Putamen (tissue), 1 donor: ENCODE results near the gene WNT16.
"Not testable (repeated sequence)": the region's sequence is repeated elsewhere in the genome, so short reads cannot be mapped to it uniquely, and the experiment has no call there.

Source experiments
- DNase-seq: peaks from one replicate; pipeline ENCODE4 v3.0.0-alpha.2; 2016; ENCODE audit warnings: low spot score

The WNT16 gene, protein sequence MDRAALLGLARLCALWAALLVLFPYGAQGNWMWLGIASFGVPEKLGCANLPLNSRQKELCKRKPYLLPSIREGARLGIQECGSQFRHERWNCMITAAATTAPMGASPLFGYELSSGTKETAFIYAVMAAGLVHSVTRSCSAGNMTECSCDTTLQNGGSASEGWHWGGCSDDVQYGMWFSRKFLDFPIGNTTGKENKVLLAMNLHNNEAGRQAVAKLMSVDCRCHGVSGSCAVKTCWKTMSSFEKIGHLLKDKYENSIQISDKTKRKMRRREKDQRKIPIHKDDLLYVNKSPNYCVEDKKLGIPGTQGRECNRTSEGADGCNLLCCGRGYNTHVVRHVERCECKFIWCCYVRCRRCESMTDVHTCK

DNA sequence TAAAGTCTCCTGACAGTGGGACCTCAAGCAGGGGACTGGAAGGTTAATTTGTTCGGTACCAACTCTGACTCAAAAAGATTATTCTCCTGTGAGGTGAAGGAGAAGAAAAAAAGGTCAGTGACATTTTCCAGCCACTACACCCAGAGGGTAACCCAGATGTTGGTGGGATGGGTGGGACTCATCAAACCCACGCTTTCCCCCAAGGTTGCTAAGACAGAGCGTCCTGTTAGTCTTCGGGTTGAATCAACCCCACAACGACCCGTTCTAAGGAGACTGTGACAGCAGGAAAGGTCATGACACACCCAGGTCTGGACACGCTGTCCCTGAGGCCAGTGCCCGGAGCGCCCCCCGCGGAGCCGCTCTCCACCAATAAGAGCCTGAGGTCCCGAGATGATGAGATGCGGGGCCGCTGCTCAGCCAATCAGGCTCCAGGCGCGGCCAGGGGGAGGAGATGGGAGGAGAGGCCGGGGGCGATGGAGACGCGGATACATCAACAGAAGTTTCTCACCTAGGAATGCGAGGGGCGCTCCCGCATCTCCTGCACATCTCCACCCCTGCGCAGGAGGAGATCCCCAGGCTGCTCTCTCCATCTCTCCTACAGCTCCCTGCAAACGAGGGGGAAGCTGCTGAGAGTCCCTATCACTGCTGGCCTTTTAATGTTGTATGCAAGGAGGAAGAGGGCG, at the start of gene WNT16:
TSS of gene WNT16 (plus strand) at position 493 of the 683 bp plus-strand sequence. CDS start 293 bp downstream, outside the sequence.
- DNase-seq, result peak; percentile 53

DNA sequence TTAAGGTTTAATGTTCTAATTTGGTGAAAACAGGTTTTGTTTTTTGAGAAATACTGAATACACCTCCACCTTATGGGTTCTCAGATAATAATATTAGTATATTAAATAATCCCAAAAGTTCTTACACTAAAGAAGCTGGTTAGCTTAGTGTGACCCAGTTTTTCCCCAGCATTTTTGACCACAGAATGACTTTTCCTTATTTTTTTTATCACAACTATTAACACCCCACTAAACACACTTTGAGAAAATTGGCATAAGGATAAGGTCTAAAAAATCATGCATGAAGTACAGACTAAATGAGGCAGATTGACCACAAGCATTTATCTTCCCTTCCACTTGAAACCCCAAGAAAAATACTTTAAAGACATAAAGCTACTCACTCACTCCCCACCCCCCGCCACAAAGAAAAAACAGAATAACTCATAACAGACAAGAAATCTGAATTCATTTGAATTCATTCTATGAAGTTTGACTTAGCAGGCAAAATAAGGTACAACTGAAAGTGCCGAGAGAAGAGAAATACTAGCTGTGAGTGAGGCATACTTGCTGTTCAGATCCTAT, 49.7 kb upstream of the WNT16 start:
- DNase-seq, result no peak

DNA sequence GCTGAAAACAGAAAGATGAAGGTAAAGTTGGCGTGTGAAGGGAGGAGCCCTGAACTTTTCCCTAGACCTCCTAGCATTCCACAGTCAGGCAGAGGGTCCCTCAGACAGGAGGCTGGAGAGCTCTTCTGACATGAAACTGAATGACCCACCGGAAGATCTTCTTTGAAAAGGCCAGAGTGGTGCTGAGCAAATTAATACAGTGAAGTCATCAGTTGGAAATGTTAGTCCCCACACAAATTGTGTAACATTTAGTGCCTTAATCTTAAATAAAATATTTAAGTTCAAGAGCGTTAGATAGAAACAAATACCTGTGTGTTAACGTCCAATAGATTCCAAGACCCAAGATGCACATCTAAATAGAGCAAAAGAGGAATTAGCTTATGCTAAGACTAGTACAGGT, 49.0 kb upstream of the WNT16 start:
- DNase-seq, result no peak

DNA sequence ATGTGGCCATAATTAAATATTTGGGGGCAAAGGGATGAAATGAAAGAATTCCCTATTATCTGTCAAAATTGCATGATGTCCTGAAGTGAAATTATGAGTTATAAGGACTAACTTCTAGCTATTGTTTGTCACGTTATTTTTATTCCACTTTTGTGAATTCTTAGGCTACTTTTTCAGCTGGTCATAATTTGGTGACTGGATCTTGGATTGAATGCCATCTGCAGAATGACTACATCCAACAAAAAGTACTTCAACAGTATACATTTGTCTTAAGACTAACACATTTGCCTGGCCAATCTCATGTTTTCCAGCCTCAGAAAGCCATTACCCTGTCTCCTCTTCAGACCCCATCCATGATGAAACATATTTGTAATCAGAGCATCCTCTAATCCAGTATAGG, 48.1 kb upstream of the WNT16 start:
- DNase-seq, result no peak

DNA sequence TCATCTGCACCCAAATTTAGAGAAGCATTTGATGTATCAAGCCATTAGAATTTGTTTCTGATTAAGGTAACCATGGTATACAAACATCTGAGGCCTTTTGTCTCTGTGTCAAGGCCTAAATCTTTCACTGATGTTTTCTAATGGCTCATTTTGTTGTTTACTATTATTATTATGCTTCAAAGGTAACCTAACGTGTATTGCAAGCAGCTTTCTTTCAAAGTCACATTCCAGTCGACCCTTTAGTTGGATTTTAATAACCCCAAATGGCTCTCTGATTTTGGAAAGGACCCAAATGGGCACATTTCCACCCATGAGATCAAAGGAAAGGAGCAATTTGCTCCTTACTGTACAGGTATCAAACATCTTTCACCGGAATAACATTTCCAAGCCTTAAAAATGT, 46.7 kb upstream of the WNT16 start:
- DNase-seq, result no peak

DNA sequence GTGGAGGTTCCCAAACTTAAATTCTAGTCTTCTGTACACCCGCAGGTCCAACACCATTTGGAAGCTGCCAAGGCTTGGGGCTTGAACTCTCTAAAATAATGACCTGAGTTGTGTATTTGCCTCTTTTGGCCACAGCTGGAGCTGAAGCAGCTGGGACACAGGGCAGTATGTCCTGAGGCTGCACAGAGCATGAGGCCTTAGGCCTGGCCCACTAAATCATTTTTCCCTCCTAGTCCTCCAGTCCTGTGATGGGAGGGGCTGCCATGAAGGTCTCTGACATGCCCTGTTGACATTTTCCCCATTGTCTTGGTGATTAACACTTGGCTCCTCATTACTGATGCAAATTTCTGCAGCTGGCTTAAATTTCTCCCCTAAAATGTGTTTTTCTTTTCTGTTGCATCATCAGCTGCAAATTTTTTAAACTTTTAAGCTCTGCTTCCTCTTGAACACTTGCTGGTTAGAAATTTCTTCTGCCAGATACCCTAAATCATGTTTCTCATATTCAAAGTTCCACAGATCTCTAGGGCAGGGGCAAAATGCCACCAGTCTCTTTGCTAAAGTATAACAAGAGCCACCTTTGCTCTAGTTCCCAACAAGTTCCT, 43.6 kb upstream of the WNT16 start:
- no peak for DNase-seq

DNA sequence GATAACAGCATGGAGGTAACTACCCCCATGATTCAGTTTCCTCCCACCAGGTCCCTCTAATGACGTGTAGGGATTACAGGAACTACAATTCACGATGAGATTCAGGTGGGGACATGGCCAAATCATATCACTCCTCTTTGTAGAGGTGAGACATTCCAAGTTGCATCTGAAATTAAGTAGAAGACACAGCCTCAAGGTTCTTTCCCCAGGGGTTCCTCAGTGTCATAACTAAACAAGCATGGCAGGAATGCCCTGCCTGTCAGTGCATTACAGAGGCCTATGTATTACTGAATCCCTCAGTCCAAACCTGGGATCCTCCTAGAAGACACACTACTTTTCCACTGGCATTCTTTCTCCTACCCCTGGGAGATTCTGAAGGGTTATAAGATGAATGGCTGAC, 42.6 kb upstream of the WNT16 start:
- DNase-seq, result no peak

DNA sequence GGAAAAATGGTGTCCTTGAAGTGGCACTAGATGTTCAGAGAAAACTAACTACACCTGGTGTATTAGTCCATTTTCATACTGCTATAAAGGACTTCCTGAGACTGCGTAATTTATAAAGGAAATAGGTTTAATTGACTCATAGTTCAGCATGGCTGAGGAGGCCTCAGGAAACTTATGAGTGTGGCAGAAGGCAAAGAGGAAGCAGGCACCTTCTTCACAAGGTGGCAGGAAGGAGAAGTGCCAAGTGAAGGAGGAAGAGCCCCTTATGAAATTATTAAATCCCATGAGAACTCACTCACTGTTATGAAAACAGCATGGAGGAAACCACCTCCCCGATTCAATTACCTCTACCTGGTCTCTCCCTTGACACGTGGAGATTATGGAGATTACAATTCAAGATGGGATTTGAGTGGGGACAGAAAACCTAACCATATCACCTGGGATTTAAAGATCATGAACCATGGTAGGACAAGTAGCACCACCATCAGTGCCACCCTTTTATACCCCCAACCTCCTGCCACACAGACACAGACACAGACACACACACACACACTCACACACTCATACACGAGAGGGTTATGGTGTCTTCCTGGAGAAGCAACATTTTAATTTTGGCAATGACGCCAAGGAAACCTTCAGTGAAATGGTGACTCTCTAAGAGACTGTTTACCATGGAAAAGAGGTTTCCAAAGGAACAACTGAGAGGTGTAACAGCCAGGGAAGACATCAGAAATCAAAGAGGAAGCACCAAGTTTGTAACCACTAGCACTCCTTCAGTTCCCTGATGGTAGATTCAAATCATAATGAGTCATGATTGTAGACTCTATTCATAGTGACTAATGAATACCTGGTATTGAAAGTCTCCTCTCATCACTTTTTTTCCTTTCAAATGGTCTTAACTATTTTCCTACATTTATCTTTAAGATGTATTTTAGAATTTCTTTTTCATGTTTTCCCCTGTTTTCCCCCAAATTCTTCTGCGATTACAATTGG, 41.8 kb upstream of the WNT16 start:
- no peak for DNase-seq

DNA sequence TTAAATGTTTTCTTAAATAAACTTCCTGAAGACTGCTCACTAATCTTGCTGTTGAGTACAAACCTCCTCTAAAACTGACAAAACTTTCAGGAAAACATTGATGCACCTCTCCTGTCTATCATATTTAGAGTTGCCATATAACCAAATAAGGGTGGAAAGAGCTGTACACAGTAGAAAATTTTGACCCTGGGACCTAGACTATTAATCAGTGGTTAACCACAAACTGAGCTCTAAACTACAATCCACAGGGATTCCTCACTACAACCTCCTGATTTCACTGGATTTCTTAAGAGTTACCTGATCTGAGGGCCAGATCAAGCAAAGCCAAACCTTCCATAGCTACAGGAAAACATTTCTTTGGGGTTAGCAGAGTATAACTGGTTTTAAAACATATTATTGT, 39.9 kb upstream of the WNT16 start:
- DNase-seq, result no peak

DNA sequence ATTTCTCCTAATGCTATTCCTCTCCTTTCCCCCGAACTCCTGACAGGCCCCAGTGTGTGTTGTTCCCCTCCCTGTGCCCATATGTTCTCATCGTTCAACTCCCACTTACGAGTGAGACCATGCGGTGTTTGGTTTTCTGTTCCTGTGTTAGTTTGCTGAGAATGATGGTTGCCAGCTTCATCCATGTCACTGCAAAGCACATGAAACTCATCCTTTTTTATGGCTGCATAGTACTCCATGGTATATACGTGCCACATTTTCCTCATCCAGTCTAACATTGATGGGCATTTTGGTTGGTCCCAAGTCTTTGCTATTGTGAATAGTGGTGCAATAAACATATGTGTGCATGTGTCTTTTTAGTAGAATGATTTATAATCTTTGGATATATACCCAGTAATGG, 38.9 kb upstream of the WNT16 start:
- not testable (repeated sequence) for DNase-seq

DNA sequence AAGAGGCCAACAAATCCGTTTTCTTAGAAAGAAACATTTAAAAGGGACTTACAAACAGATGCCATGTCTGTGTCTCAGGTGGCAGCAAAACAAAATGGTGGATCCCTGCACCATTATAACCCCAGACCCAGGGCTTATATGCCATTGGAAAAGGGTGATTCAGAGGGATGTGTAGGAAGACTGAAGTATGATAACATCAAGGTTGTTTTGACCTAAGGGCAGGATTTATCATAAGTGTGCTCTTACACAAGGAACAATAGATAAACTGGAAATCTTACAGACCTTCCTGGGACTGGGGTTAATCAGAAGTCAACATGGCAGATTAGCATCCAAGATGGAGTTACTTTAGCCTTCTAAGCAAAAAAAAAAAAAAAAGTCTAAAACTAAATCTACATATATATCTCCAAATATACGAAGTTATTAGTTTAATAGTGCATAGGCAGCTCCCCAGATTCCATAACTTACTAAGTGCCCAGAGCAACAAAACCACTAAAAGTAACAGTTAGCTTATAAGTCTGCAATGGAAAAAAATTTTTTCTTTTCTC, 34.3 kb upstream of the WNT16 start:
- DNase-seq, result no peak

DNA sequence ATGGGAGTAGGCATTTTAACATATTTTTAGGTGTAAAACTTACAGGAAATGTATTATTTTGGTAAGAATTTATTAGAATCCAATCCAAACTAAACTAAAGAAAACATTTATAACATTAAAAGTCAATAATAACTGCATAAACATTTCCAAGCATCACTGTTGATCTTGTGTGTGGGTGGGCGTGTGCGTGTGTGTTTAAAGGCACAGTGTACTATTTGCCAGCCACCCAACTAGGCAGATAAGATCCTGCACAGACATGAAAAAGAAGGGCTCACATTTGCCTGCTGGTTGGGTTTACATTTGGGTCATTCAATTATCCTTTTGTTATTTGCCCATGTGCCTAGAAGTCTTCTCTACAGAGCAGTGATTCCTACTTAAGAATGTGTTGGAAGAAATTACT, 31.0 kb upstream of the WNT16 start:
- DNase-seq, result no peak

DNA sequence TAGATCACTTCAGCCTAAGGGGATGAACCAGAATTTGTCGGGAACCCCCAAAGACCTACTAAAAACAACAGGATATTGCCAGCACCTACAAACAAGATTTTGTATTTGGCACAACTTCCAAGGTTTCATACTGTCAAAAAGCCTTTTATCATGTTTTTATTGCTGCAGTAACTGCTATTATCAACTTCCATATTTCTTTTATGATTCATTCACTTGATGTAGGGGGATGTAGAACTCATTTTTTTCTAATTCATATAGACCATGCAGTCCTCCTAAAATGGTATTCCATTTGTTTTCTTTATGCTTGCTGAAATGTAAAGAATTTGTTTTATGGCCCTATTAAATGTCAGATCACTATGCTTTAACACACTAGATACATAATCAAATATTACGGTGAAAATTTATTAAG, 30.0 kb upstream of the WNT16 start:
- DNase-seq, result no peak

DNA sequence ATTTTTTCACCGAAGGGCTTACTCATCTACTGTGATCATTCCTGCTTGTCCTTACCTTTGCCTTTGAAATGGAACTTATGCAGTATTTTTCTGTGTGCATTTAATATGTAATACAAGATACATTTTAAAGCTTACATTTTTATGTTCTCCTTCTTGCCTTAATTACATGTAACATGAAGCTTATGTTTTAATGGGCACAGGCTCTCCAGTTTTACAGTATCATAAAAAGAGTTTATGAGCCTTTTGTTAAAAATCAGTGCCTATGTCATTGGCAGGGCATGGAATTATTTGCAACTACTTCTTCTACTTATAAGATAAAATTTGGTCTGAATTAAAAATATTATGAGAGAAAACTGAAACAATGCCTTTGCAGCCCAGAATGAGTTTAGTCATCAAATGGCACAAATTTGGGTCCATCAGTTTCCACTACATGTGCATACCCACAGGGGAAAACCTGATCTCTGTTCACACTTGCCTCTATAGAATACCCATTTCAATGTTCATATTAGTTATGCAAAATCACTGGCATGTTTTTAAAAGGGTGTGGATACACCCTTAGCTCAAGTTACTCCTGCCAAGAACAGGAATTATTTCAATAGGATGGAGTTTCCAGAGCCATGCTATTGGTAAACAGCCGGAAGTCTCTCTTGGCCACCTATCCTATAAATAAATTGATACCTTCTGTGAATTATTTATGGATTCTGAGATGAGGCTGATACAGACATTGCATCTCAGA, 27.9 kb upstream of the WNT16 start:
- DNase-seq, result no peak

DNA sequence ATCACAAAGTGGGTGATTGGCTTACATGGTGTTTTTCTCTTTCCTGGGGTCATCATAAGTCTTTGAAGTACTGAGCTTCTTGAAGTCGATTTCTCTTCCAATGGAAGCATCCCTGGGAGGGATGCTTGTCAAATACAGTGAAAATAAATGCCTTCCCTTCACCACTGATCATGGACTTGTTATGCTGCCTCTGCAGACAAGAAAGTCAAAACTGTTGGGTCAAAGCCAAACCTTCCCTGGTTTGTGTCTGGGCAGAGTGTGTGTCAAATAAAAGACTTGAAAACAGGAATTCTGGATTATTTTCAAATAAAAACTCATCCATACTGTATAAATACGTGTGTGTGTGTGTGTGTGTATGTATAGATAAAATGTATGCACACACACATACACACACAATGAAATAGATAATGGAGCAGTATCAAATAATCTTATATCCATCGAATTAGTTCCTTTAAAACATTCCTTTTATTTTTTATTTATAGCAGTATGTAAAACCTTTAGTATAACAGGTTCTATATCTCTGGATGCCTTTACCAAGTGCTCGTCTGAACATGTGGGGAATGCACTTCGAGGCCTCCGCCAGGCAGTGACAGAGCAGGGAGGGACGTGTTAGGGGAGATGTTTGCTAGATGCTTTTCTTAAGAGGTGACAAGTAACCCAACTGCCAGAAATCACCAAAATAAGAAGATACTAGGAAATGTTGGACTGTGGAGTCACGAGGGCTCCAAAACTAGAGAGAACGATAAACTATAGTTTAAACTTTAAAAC, 27.2 kb upstream of the WNT16 start:
- no peak for DNase-seq

DNA sequence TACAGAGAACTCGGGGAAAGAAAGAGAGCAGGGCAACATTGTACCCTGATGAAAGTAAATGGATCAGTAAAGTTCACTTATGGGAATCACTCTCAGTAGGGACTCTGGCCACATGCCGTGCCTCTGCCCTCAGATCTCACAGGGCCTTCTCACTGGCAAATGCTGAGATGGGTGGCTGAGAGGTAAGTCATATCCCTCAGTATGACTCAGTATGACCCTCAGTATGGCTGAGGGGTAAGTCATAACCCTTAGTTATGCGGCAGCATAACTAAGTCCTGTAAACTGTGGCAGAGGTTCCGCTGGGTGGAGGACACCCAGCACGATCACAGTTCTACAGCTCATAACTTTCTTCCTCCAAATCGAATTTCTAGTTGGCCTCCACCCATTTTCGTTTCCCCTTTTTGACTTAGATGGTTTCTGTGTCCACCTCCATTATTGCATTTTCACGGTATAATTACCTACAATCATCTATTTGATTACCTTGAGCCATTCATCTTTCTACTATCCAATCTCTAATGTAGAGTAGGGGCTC, 26.5 kb upstream of the WNT16 start:
- DNase-seq, result no peak

DNA sequence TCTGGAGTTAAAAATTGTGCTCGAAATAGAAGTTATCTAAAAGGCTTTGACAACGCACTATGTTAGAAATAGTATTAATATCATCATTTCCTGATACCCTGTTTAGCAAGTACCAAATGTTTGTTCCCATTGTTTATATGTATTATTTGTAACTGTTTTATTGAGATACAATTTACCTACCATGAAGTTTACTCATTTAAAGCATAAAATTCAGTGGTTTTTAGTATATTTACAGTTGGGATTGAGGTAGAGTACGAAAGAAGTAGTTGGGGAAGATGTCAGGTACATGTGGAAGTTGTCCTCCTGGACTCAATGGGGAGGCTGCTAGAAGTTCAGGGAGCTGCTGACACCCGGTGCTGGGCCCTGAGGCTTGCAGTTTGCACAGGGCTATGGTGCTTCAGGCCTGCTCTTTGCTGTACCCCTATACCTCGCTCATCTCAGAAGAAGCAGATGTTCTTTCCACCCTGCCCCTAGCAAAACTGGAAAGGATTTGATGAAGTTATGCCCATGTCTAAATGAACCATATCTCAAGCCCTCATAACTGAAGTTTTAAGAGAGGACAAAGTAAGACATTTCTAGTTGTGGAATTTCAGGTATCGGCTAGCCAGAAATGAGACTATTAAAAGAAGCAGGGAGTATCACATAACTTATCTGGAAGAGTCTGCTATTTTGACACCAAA, 25.2 kb upstream of the WNT16 start:
- no peak for DNase-seq

DNA sequence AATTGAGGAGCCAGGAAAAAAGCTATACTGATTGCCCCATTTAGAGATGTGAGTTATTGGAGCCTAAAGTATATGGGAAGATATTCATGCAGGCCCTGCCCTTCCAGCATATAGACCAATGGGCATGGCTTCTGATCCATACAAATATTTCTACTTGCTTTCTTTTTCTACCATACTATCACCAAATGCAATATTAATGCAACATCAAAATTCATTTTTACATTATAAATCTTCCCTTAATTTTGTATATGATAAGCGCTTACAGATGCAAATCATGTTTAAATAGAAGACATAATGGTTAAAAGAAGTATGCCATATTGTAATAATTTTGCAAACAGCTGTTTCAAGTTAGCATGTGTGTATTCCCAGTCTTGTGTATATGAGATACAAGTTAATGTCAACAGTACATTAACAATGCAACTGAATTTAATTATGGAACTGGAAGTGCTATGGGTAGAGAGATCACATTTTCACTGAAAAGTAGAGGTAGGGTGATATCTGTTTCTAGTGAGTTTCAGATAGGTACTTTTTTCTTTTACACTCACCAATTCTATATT, 24.6 kb upstream of the WNT16 start:
- no peak for DNase-seq

DNA sequence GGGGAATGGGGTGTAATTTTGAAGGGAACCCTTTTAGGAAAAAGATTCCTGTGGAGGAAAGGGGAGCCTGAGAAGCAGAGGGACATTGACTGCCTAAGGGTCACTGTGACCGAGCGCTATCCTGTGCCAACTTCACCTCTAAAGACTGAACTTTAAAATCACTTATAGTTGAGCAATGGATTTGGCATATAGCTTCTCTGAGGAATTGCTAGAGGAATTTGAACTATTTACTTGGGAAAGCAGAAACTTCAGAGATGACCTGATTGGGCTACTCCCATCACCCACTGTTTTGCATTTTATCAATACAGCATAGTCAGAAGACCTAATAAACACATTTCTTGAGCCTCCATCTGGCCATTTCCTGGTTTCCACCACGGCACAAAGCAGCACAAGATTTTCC, 23.7 kb upstream of the WNT16 start:
- DNase-seq, result no peak
